NCI-H1417 (cell line): ENCODE results near the gene SORCS2.
"Not testable (repeated sequence)": the region's sequence is repeated elsewhere in the genome, so short reads cannot be mapped to it uniquely, and the experiment has no call there.

Experiments used
- DNase-seq, 3 experiments: peaks; one replicate each; lab custom pipeline; 2025; lab: John Stamatoyannopoulos, UW

Gene SORCS2

DNA sequence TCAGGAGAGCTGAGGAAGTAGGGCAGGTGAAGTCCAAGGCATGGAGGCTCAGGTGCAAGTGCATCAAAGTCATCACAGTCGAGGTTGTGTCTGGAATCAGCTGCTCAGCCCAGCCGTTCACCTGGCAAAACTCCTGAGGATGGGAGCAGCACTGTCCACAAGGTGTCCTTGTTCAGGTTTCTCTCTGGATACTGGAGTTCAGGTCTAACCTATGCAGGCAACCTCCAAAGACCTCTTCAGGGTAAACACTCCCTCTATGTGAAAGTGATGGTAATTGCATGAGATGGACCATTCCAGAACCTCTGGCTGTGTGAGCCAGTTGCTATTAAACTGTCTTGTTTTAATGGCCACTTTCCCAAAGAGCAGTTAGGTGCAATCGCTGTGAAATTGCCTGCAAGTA is 362.6 kb downstream of the SORCS2 start:
- DNase-seq: peak in 1 of 3 experiments; percentile 10

DNA sequence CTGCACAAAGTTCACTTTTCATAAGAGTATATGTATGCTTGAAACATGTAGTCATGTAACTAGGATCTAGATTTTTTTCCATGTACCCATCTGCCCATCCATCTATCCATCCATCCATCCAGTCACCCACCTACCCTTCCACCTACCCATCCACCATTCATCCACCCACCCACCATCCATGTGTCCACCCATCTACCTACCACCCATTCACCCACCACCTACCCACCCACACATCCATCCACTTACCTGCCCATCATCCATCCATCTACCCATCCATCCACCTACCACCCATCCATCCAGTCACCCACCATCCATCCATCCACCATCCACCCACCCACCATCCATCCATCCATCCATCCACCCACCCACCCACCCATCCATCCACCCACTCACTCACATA is 364.2 kb downstream of the SORCS2 start:
- DNase-seq: no peak

DNA sequence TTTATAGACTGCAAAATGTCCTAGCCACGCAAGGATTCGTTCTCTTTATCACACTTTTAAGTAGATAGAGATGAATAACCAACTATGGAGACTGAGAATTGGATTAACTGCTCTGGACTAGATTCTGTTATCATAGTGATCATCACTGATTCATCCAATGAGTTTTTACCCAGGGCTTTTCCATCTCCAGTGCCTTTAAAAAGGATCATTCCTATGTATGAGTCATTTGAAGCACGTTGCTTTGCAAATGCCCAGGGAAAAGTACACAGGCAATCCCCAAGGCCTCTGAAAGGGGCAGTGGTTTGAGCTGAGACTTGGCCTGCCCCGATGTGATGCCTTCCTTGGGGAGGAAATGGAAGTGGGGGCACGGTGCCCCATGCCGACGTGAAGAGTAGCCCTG is 365.1 kb downstream of the SORCS2 start:
- DNase-seq: no peak

DNA sequence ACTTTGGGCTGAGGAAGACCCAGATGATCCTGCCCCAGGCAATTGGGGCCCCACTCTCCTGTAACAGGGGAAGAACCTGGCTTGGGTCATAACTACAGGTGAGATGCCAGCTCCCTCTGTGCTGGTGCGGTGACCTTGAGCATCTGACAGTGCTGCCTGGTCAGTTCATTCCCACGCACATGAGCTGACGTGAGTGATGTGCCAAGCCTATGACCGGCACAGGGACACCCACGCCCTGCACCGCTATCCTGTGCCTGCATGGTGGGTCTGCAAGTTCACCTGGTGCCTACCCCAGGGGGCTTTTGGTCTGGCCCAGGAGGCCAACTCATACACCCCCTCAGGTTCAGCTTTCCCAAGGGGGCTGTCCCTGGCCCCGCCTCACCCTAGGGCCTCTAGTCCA is 366.1 kb downstream of the SORCS2 start:
- no peak for DNase-seq

DNA sequence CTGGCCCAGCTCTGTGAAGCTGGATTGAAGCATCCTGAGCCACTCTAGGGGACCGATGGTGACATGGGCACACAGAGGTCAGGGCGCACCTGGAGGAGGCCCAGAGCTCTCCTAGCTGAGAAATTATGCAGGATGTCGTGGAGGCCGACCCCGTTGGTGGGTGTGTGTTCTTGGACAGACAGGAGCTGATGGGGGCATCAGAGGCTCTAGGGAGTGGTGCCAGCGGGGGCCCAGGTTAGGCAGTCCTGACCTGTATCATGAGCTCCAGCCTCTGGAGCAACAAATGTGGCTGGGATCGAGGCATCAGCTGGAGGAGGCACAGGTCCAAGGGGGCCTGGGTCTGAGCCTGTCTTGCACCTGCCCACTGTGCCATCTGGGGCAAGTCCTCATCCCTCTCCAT is 367.0 kb downstream of the SORCS2 start:
- no peak for DNase-seq

DNA sequence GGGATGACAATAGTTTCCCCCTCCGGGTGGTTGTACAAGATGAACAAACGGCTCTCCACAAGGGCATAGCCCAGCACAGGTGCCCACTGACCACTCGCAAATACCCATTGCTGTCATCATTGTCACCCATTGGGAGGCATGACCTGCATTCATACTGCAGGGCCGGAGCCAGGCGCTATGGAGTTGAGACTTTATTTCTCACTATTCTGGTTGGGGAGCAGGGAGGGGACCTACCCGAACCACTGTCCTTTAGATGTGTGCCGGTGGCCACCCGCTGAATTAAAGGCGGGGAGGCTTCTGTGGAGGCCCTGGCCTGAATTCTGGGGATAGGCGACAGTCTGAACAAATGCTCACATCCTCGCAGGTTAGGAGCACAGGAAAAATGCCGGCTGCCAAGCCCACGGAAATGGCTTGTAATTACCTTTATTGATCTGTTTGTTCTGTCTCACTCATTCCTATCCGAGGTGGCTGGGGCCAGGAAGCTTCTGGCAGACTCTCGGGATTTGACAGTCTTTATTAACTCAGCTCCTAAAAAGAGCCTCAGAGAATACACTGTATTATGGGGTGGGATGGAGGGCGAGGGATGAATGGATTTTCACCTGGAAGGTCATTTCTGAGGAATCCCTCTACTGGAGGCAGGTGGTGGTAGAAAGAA is 367.5 kb downstream of the SORCS2 start:
- peak in 2 of 3 experiments; percentile 29 to 75 for DNase-seq

DNA sequence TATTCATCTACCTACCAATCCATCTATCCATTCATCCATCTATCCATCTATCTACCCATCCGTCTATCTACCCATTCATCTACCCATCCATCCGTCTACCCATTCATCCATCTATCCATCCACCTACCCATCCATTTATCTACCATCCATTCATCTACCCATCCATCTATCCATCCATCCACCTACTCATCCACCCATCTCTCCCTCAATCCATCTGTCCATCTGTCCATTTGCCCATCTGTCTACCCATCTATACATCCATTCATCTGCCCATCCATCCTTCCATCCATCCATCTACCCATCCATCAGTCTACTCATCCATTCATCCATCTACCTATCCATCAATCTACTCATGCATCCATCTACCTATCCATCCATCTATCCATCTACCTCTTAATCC is 369.2 kb downstream of the SORCS2 start:
- DNase-seq: no peak

DNA sequence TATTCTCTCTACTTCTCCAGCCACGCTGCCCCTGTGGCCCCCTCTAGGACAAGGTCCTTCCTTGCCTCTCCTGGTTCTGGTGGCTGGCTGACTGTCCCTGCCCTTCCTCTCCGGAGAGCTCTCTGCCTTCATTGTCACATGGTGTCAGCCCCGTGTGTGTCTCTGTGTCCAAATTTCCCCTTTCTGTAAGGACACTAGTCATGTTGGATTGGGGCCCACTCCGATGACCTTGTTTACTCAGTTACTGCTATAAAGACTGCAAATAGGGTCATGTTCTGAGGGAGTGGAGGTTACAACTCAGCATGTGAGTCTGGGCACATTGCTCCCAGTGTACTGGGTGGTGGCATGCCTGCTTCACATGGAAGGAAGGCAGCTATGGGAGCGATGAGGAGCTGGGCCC is 371.9 kb downstream of the SORCS2 start:
- no peak for DNase-seq

DNA sequence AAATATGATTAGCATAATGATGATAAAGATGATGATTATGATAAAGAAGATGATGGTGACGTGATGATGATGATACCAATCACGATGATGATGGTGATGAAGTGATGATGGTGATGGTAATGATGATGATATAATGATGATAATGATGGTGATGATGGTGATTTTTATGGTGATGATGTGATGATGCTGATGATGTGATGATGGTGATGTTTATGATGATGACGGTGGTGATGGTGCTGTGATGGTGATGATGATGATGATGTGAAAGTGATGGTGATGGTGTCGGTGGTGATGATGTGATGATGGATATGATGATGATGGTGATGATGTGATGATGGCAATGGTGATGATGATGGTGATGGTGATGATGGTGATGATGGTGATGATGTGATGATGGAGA is 373.1 kb downstream of the SORCS2 start:
- DNase-seq: no peak

DNA sequence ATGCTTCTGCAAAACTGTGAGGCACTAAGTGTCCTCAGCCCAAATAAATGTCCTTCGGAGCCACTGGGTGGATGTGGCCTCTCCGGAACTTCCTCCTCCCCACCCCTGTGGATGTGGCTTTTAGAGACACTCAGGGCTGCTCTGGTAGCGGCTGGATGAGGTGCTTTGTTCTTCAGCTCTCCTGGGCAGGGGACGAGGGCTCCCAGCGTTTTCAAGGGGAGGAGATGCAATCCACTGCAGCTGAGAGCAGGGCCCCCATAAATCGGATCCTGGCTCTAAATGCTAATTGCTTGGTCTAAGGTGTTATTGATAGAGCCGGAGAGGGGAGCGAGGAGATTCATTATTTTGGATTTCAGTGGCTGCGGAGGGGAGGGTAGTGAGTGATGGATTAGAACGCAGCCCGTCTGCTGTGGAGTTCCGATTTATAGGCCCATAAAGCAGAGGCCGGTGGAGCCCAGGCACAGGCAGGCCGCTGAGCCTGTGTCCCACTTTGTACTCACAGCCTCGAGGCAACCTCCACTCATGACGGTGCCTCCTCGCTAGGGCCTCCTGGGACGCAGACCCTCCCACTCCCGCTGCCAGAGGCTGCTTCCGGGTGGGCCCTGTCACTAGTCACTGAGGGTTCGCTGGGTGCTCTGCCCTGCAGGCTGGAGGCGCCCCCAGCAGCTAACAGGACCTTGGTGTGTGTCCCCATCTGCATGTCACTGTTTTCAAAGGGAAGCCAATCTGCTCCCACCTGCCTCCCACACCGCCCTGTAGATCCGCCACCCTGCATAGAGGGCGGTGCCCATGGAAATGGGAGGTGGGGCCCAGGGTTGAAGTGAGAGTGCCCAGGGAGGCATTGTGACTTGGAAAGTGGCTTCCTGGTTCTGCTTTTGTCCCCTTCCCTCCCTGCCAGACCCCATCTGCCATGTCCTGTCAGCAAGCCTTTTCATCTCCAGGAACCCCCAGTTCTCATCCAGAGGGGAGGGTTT is 377.8 kb downstream of the SORCS2 start:
- DNase-seq: peak in 1 of 3 experiments; percentile 18

DNA sequence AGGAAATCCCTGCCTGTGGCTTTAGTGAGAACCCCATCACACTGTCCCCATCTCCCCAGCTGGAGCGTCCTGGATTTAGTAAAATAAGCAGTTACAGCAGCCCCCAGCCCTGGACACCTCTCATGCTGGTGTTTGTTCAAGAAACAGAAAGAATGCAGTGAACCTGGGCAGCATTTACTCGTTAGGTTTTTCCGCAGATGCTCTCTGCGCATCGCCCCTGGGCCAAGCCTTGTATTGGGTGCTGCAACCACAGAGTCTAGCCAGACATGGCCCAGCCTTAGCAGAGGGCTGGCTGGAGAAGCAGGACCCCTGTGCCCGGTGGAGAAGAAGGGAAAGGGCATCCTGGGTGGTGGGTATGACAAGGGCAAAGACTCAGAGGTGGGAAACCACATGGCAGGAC is 378.7 kb downstream of the SORCS2 start:
- DNase-seq: no peak

DNA sequence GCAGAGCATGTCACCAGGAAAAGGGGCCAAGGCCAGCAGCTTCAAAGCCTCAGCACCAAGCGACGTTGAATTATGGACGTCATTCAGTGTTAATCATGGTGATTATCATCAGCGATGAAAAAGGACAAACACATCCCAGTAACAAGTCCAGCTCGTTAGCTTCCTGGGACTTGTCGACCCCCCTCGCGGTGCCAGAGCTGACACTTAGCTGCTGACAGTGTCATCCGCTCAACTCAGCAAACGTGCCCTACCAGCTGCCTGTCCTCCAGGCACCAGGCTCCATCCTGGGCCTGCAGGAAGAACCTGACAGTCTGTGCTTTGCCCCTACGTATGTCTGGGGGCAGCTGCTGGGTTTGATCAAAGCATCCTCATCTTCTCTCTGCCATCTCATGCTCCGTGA is 379.4 kb downstream of the SORCS2 start:
- peak in 1 of 3 experiments; percentile 48 for DNase-seq

DNA sequence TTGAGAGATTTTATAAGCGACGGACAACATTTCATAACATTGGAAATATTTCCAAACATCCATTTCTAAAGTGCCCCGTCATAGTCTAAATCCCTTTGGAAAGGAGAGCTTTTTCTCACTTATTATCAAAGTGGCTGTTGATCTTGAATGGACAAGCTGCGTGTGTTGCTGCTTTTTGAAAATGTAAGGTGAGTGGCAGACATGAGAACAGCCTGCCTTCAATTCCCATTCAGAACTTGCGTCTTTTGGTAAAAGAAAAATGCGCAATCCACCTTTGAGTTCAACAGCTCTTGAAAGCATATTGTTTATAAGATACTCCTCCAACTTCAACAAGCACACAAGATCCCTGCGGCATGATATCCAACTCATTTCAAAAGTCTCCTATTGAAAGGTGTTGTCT is 380.6 kb downstream of the SORCS2 start:
- peak in 1 of 3 experiments; percentile 20 for DNase-seq

DNA sequence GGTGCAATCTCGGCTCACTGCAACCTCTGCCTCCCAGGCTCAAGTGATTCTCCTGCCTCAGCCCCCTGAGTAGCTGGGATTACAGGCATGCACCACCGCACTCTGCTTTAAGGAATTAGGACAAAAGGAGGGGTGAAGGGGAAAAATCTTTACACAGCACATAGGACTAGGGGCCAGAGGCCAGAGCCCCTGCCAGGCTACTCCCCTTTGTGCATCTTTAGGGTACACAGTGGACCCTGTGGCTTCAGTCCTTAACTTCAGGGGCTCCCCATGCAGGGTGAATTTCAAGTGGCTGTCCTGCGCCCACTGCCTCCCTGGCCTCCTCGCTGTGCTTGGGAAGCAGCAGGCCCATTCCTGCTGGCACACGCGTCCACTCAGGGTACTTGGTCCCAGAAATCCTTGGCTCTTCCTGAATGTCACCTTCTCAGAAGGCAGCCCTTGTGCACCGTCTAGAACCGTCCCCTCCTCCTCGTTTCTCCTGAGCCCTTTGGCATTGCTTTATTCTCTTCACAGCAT is 381.3 kb downstream of the SORCS2 start:
- DNase-seq: no peak

DNA sequence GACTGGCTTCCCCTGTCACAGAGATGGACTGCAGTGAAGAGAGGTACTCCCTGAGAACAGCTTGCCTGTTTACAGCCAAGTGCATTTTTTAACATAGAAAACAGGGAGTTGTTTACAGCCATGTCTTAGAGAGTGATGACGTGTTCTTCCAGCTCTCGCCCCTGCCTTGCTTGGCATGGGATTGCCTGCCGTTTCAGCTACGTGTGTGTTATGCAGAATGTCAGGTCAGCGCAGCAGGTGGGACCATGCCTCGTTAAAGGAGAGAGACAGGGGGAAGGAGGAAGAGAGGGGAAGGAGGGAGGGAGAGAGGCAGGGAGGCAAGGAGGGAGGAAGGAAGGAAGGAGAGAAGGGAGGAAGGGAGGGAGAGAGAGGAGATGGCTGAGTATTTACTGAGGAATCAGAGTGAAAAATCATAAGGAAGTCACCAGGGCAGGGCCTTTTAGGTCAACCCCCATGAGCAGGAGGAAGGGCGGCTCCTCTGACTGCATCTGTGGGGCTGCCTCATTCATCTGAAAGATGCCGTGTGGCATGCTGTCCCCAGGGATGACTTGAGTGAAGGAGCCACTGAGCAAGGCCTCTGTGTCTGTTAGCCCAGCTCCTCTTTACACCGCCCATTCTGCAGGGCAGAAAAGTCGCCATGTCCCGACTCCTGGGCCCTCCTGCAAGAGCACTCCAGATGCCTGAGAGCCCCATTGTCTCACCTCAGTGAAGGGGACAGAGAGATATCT is 382.1 kb downstream of the SORCS2 start:
- peak in 1 of 3 experiments; percentile 25 for DNase-seq

DNA sequence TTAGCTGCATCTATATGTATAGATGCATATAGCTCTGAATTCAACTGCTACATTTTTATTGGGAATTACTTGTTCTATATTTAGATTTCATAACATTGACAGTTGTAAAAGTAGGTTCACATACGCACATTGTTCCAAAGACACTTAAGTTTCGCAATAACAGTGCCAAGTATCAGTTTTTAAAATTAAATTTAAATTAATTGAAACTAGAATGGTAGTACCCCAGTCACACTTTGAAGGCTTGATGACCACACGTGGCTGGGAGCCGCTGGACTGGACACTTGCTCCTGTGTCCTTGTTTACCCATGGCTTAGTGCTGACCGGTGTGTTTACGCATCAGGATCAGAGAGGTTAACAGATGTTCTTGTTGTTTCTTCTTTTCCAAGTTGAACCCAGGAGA is 383.1 kb downstream of the SORCS2 start:
- DNase-seq: no peak

DNA sequence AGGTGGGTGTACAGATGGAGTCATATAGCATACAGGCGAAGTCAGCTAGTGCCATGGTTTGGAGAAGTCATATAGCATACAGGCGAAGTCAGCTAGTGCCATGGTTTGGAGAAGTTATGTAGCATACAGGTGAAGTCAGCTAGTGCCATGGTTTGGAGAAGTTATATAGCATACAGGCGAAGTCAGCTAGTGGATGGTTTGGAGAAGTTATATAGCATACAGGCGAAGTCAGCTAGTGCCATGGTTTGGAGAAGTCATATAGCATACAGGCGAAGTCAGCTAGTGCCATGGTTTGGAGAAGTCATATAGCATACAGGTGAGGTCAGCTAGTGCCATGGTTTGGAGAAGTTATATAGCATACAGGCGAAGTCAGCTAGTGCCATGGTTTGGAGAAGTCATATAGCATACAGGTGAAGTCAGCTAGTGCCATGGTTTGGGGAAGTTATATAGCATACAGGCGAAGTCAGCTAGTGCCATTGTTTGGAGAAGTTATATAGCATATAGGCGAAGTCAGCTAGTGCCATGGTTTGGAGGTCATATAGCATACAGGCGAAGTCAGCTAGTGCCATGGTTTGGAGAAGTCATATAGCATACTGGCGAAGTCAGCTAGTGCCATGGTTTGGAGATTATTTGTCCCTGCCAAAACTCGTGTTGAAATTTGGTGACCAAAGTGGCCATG is 385.2 kb downstream of the SORCS2 start:
- not testable (repeated sequence) for DNase-seq

DNA sequence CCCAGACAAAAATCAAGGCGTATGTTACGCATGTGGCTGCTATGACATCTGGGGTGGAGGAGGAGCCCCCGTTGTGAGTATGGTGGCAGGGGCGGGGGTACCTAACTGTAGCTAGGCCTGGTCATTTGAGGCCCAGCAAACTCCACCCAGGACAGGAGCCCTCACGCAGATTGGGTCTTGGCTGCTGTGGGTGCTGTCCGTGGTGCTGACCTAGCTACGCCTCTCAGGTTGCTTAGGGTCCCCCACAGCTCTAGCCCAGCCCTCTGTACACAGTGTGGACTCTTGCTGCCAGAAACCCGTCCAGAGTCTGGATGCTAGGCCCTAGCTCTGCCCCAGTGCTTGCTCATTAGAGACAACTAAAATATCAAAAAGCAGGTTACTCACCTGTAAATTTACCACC is 389.1 kb downstream of the SORCS2 start:
- no peak for DNase-seq

DNA sequence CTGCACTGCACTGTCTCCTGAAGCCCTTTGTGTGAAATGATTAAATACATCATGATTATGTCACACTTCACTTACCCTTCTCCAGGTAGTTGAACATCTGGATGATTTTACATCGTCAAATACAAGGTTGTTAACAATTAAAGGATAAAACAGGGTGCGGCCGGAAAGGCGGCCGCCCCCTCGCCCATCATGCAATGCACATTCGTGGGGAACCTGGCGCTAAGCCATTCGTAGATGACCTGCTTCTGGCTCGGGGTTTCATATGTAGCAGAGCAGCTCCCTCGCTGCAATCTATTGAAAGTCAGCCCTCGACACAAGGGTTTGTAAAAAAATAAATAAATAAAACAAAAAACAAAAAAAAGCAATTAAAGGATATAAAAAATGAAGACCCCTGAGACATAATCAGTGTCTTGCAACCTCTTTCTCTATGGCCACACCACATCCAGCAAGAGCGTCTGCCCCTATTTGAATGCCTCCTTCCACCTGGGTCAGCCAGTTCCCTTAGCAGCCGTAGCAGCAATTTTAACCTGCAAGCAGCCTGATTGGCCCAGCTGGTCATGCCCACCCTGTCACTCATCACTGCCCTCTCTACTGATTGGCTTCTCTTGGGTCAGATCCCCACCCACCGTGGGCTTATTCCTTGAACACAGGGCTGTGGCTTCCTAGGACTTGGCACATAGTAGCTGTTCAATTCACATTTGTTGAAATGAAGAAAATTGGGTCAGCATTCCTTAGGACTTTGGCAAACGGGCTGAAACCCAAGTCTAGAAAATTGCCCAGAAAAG is 390.2 kb downstream of the SORCS2 start:
- DNase-seq: no peak

DNA sequence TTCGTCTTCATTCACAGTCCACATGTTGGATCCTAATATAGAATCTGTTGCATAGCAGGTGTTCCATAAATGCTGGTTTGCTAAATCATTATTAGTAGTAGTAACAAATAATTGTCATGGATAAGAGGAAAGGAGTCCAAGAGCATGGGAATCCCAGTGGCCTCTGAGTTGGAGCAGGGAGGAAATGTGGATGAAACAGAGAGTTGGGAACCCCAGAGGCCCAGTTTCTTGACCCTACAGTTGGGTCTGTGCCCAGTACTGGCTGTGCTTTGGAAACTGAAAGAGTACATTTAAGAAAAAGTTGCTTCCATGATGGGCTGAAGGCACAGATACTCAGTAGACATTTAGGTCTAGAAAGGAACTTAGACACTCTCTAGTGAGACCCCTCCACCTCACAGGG is 391.8 kb downstream of the SORCS2 start:
- no peak for DNase-seq

DNA sequence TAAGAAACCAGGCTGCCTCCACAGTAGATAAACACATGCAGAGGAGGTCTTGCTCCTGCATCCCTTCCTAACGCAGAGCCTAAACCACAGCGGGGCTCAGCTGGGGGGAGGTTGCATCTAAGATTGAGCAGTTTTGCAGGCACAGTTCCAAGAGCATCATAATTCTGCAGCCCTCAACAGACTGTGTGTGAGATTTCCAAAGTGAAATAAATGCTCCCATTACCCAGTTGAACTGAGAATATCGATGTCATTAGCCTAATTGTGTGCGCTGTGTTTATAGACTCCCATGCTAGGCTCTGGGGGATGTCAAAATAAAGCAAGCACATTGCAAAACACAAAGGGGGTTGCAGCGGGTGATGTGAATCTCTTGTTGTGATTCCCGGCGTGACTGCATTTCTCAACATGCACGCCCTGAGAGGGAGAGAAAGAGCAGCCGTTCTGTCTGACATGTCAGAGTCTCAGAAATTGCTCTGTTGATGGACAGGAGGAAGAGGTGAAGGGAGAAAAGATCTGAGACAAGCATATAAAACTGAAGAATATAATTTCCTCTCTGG is 392.3 kb downstream of the SORCS2 start:
- no peak for DNase-seq
